NCI-H526 (cell line): ENCODE data around the gene ASIC2.
"Not testable (repeated sequence)": the region's sequence is repeated elsewhere in the genome, so short reads cannot be mapped to it uniquely, and the experiment has no call there.

ENCODE experiments used
- DNase-seq, 2 experiments: peaks; one replicate each; lab custom pipeline; 2025; lab: John Stamatoyannopoulos, UW

ASIC2 gene

DNA sequence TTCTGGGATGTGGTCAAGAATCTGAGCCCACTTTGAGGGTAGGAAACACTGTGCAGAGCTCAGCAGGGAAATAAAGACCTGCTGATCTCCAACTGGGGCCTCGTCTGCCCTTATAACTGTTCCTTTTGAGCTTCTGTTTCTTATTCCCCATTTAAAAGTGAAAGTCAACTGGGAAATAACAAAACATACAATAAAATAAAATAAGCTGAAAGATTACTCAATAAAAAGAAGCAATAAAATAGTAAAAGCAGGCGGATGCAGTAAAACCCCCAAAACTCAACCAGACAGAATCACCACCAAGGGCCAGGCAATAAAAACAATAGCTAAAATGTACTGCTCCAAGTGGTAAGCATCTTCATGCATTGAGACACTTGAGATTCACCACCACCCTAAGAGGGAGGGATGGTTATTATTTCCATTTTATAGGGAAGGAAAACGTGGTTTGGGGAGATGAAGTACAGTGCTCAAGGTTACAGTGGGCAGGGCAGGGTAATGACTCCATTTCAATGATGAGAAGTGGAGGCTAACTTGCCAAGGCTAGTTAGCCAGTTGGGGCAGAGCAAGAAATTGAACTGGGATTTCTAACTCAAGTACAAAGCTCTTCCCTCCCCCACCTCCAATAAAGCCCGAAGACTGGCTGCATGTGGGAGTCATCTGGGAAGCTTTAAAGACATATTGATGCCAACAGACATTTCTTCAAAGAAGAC lies 307.9 kb downstream of the ASIC2 start:
- no peak for DNase-seq

GRCh38 chr17:32981611-32982010 lies 311.5 kb downstream of the ASIC2 start:
- not testable (repeated sequence) for DNase-seq

- no peak for DNase-seq
Observed at GRCh38 chr17:32980230-32980629, 312.9 kb downstream of the ASIC2 start.

DNA sequence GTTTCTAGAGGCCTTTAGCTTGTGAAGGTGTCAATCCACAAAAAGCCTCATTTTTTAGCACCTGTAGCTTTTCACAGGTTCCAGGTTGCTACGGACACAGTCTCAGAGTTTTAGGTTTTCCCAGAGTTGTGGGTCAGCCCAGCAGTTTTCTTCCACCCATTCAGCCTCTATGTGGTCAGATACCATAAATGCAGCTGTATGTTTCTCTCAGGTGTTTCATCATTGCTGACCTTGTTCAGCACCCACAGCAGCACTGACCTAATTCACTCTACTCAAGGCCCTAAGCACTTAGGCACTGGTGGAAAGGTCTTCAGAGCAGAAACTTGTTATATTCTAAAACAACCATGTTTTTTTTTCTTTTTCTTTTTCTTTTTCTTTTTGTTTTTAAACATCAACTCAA lies 316.5 kb downstream of the ASIC2 start:
- no peak for DNase-seq

GRCh38 chr17:32976131-32976530 lies 317.0 kb downstream of the ASIC2 start:
- no peak for DNase-seq

- no peak for DNase-seq
Observed at GRCh38 chr17:32971171-32971570, 321.9 kb downstream of the ASIC2 start.

DNA sequence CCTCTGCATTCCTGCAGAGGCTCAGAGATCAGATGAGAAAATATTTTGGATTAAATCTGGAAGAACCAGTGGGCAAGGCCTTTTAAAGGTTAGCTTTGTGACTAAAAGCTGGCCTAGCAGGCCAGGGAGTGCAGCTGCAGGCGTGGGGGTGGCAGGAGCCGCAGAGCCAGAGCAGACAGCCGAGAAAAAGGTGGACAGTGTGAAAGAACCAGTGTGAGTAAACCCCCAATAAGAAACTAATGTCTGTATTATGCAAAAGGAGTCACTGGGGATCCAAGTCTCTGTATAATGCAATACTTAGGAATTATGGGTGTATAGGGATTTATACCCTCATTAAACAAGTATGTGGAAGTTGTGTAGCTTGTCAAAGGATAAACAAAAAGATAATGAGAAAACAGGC lies 322.8 kb downstream of the ASIC2 start:
- no peak for DNase-seq

DNA sequence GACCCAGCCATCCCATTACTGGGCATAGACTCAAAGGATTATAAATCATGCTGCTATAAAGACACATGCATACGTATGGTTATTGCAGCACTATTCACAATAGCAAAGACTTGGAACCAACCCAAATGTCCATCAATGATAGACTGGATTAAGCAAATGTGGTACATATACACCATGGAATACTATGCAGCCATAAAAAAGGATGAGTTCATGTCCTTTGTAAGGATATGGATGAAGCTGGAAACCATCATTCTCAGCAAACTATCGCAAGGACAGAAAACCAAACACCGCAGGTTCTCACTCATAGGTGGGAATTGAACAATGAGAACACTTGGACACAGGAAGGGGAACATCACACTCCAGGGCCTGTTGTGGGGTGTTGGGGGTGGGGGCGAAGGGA lies 323.9 kb downstream of the ASIC2 start:
- not testable (repeated sequence) for DNase-seq

DNA sequence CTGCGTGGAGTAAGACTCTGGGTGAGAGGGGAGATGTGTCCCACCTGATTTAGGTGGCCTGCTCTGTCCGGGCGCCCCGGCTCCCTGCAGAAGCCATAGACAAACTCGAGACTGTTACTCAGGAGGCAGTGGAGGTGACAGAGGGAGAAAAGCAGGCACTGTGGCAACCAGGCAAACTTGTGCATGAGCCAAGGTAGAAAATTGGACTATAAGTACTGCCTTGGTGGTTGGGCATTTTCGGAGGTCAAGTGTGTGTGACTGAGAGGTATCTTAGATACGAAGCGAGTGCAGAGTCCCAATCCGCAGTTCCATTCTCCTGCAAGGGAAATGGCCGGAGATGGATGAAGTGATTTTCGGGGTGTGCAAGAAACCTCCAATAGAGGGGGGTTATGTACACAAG lies 328.6 kb downstream of the ASIC2 start:
- no peak for DNase-seq
